ENCODE results near the gene SHMT2.
"Not testable (repeated sequence)": the region's sequence is repeated elsewhere in the genome, so short reads cannot be mapped to it uniquely, and the experiment has no call there.

Gene SHMT2

DNA sequence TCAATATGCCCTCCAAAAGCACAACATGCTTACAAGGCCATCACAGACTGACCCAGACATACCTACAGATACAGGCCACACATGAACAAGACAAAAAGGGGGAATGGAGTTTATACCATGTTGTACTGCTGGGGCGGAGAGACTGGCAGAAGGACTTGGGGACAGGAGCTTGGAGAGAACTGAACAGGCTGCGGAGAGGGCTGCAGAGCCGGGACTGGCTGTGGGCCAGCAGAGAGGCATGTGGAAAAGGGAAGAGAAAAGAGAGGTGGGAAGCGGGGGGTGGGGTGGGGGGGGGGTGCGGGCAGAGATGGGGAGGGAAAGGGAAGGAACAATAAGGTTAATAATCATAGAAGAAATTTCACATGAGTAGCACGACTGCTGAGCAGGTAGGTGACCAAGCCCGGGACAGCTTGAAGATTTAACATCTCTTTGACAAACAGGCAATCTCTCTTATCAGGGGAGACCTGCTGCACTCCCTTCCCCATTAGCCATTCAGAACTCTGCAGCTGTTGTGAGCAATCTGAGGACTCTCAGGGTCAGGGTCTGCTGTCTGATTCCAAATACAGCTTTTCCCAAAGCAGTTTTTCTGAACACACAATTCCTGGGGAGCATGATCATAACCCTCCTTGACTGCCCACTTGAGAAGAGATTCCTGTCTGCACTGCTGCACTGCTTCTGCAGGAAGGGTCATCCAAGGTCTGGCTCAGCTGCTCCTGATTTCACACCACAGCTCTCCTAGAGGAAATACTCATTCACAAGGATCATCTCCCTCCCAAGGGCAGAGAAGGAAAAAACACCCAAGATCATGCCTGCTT, 43.0 kb downstream of the SHMT2 start:
- peak; percentile 37 for DNase-seq

DNA sequence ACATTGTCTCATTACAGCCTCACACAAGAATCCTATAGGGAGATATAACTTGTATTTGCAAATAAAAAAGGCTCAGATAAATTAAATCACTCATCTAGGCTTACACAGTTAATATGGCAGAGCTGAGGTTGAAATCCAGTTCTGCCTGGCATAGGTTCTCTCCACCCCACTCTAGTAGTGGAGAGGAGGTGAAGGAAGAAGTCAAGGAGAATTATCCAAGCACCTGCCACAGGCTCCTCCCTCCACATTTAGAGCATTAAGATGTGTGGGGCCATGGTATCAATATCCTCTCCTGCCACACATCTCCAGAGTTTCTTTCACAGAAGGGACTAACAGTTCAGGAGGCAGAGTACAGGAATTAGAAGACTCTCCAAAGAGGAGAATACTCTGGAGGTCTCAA, 44.0 kb downstream of the SHMT2 start:
- no peak for DNase-seq

DNA sequence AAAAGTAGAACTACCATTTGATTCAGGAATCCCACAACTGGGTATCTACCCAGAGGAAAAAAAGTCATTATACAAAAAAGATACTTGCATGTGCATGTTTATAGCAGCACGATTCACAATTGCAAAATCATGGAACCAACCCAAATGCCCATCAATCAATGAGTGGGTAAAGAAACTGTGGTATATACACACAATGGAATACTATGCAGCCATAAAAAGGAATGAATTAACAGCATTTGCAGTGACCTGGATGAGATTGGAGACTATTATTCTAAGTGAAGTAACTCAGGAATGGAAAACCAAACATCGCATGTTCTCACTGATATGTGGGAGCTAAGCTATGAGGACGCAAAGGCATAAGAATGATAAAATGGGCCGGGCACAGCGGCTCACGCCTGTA, 46.7 kb downstream of the SHMT2 start:
- DNase-seq: not testable (repeated sequence)

DNA sequence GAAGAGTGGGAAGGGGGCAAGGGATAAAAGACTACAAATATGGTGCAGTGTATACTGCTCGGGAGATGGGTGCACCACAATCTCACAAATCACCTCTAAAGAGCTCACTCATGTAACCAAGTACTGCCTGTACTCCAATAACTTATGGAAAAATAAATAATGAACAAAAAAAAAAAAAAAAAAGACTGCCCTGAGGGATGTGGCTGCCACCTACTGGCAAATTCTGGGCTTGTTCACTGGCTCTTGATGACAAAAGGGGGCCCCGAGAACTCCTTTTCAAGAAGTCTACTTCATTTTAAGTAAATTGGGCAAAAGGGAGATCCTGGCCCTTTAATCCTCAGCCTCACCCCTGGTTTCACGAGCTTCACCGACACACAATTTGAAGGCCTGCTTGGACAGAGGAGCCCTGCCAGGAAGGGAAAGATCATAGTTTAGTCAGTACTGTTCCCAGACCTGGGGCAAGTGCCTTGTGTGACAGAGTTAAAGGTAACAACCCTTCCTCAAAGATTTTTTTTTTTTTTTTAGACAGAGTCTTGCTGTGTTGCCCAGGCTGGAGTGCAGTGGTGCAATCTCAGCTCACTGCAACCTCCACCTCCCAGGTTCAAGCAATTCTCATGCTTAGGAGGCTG, 47.5 kb downstream of the SHMT2 start:
- DNase-seq: peak; percentile 31

DNA sequence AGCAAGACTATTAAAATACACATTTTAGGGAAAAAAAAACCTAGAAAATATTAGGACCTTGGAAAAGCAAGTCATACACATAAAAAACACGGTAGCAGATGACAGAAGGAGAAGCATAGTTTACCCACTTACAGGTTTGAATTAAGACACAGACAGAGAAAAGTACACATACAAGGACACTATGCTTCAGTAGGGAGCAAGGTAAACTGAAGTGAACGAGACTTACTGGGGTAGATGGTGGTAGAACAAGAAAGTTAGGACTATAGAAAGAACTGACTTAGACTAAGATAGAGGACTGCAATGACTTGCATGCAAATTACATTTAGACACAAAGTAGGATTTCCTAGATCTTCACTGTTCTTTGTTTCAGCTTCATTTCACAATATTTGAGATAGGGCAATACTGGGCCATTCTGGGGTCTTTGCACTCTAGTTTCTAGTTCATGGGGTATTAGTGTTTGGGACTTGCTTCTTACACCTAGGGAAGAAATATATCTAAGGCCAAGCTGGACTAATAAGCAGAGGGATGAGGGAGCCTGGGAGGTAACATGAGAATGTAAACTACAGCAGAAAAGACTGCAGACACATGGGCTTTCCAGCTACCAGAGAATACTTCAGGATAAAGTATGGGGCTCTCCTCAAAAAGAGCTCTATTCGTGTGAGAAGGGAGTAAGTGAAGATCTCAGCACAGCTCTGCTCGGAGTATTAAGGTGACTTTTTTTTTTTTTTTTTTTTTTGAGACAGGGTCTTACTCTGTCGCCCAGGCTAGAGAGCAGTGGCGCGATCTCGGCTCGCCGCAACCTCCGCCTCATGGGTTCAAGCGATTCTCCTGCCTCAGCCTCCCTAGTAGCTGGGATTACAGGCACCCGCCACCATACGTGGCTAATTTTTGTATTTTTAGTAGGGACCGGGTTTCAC, 49.2 kb downstream of the SHMT2 start:
- DNase-seq: no peak

DNA sequence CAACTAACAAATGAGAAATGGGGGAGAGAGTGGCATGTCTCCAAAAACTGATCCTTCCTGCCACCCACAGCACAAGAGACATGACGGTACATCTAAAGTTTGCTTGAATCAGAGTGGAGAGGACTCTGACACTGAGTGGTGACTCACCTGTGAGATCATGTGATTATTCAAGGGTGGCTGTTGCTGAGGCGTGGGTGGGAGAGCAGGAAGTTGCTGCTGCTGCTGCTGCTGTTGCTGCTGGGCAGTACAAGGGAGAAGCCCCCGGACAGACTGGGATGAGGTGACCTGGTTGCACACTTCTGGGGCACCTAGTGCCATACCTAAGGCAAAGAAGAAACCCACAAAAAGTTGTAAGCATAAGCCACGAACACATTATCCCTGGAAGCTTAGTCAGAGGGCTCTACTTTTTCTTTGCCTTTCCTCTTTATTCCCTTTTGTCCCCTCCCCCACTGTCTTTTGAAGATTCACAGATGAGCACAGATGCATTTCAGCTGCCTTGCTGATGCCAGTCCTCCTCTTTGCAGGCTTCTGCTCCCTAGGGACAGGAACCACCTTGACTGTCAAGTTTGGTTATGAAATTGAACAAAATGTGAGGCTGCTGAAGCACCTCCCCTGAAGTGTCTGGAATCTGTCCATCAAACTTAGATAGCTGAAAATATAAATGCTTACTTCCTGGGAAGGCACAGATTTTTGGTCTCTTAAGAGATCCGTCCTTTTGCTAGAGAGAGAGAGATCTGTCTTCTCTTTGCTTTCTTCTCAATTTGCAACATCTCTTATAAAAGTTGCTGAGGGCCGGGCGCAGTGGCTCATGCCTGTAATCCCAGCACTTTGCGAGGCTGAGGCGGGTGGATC, 50.9 kb downstream of the SHMT2 start:
- peak; percentile 95 for DNase-seq

DNA sequence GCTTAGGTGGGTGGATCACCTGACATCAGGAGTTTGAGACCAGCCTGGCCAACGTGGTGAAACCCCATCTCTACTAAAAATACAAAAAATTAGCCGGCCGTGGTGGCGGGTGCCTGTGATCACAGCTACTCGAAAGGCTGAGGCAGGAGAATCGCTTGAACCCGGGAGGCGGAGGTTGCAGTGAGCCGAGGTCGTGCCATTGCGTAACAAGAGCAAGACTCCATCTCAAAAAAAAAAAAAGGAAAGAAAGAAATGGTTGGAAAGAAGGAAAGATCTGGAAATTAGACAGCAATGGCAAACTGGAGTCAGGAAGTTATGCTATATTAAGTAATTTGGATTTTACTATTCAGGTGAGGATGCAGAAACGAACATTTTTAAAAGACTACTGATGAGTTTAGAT, 52.6 kb downstream of the SHMT2 start:
- not testable (repeated sequence) for DNase-seq
